Neuronal stem cell (in vitro differentiated cells): ENCODE data around the gene MBOAT7.
"Not testable (repeated sequence)": the region's sequence is repeated elsewhere in the genome, so short reads cannot be mapped to it uniquely, and the experiment has no call there.

ENCODE experiments used
- DNase-seq: peaks from one replicate; pipeline ENCODE4 v3.0.0-alpha.2; 2013; ENCODE audit warnings: low spot score
- H2AFZ ChIP-seq: one replicate; pipeline ENCODE4 v1.6.1; 2013; ENCODE audit warnings: mild to moderate bottlenecking, low read length, inconsistent platforms
- H2AK5ac ChIP-seq: 2 replicates; pipeline ENCODE4 v1.6.1; 2013; ENCODE audit warnings: low read depth, mild to moderate bottlenecking, inconsistent platforms, low read length, moderate library complexity, mixed read lengths
- H2BK120ac ChIP-seq: 2 replicates; pipeline ENCODE4 v1.6.1; 2013; ENCODE audit warnings: low read depth, mild to moderate bottlenecking, inconsistent platforms, low read length, moderate library complexity, mixed read lengths
- H2BK12ac ChIP-seq: one replicate; pipeline ENCODE4 v1.6.1; 2013; ENCODE audit warnings: low read length, inconsistent platforms
- H2BK15ac ChIP-seq: 2 replicates; pipeline ENCODE4 v1.6.1; 2013; ENCODE audit warnings: mild to moderate bottlenecking, low read length, inconsistent platforms, mixed read lengths
- H2BK5ac ChIP-seq: one replicate; pipeline ENCODE4 v1.6.1; 2013; ENCODE audit warnings: inconsistent platforms, mild to moderate bottlenecking, low read length, moderate library complexity
- H3K14ac ChIP-seq: one replicate; pipeline ENCODE4 v1.6.1; 2013; ENCODE audit warnings: low read length, inconsistent platforms
- H3K18ac ChIP-seq: 2 replicates; pipeline ENCODE4 v1.6.1; 2013; ENCODE audit warnings: low read length, inconsistent platforms
- H3K23ac ChIP-seq: 2 replicates; pipeline ENCODE4 v1.6.1; 2013; ENCODE audit warnings: low read depth, mild to moderate bottlenecking, mixed read lengths, low read length, inconsistent platforms; ENCODE audit not compliant: poor library complexity
- H3K27ac ChIP-seq: replicated peaks from 3 replicates; pipeline ENCODE4 v1.5.1; 2013; ENCODE audit warnings: low read length, inconsistent platforms
- H3K27me3 ChIP-seq, 3 experiments: 2 replicates each; pipeline ENCODE4 v1.6.1; 2013; ENCODE audit warnings: low read length in 3 of 3, mild to moderate bottlenecking in 2 of 3, inconsistent platforms in 1 of 3, low read depth in 1 of 3, mixed read lengths in 1 of 3, moderate library complexity in 1 of 3; ENCODE audit not compliant: control insufficient read depth in 3 of 3, insufficient read depth in 3 of 3
- H3K36me3 ChIP-seq, 2 donors: replicated peaks in 1 of 2; 2 replicates each; pipeline ENCODE4 v1.6.1; 2013; ENCODE audit warnings: low read length in 2 of 2; ENCODE audit not compliant: control insufficient read depth in 2 of 2, insufficient read depth in 2 of 2
- H3K4ac ChIP-seq: 2 replicates; pipeline ENCODE4 v1.6.1; 2013; ENCODE audit warnings: inconsistent platforms, mild to moderate bottlenecking, low read length, moderate library complexity
- H3K4me1 ChIP-seq, 2 donors: 1 replicate in 1 of 2; 2 replicates in 1 of 2; pipeline ENCODE4 v1.6.1; 2013; ENCODE audit warnings: low read length in 2 of 2, low read depth in 1 of 2; ENCODE audit not compliant: control insufficient read depth in 2 of 2, insufficient read depth in 1 of 2
- H3K4me2 ChIP-seq: one replicate; pipeline ENCODE4 v1.6.1; 2013; ENCODE audit warnings: mild to moderate bottlenecking, low read length, inconsistent platforms; ENCODE audit not compliant: insufficient read depth, poor library complexity, severe bottlenecking
- H3K4me3 ChIP-seq, 2 donors: 2 replicates each; pipeline ENCODE4 v1.5.1; 2013; ENCODE audit warnings: low read length in 2 of 2, mild to moderate bottlenecking in 2 of 2, inconsistent platforms in 1 of 2, moderate library complexity in 1 of 2
- H3K79me1 ChIP-seq: one replicate; pipeline ENCODE4 v1.6.1; 2013; ENCODE audit warnings: low read depth, mild to moderate bottlenecking, inconsistent platforms, low read length, moderate library complexity
- H3K9ac ChIP-seq: one replicate; pipeline ENCODE4 v1.6.1; 2013; ENCODE audit warnings: mild to moderate bottlenecking, low read depth, low read length, inconsistent platforms; ENCODE audit not compliant: poor library complexity
- H3K9me3 ChIP-seq, 2 donors: replicated peaks in 1 of 2; 2 replicates each; pipeline versions ENCODE3 to v1.6.1; 2013; ENCODE audit warnings: low read length in 2 of 2, mild to moderate bottlenecking in 2 of 2, inconsistent platforms in 1 of 2, low read depth in 1 of 2, mixed read lengths in 1 of 2, moderate library complexity in 1 of 2; ENCODE audit not compliant: control insufficient read depth in 2 of 2, insufficient read depth in 1 of 2
- H4K8ac ChIP-seq: one replicate; pipeline ENCODE4 v1.6.1; 2013; ENCODE audit warnings: low read depth, mild to moderate bottlenecking, inconsistent platforms, low read length, moderate library complexity
- H4K91ac ChIP-seq: one replicate; pipeline ENCODE4 v1.6.1; 2013; ENCODE audit warnings: low read length, low read depth, mild to moderate bottlenecking, inconsistent platforms; ENCODE audit not compliant: poor library complexity
- WGBS, 2 donors: extraction: QIAGEN DNeasy Blood & Tissue Kit; methylation state at CpG; one replicate each; pipeline ENCODE4 v1.1.7; 2013; ENCODE audit warnings: missing lambda C conversion rate in 2 of 2, mixed read lengths in 1 of 2; ENCODE audit not compliant: insufficient read length in 2 of 2, insufficient replicate concordance in 1 of 2; ENCODE audit errors: extremely low coverage in 2 of 2; 5-methylcytosine and 5-hydroxymethylcytosine counted together

The MBOAT7 gene

GRCh38 chr19:54218960-54219661 is 29.7 kb upstream of the MBOAT7 start:
- H3K4me3 ChIP-seq = no peak overlapping the region
- no peak overlapping the region for H2BK5ac ChIP-seq
- H3K14ac ChIP-seq = peak overlapping the region; percentile 17
- peaks cover 0 to 4% of the 10 kb centered on the region in 2 donors for H3K36me3 ChIP-seq
- H3K9me3 ChIP-seq = peaks cover 0 to 2% of the 10 kb centered on the region in 2 donors
- H3K23ac ChIP-seq = no peak overlapping the region
- DNase-seq = no peak
- no peak overlapping the region for H3K4ac ChIP-seq
- no peak overlapping the region for H2BK15ac ChIP-seq
- H3K4me1 ChIP-seq = no peaks in the 10 kb centered on the region
- no peak overlapping the region for H2BK120ac ChIP-seq
- no peak overlapping the region for H2AK5ac ChIP-seq
- H4K8ac ChIP-seq = no peak overlapping the region
- H3K79me1 ChIP-seq = no peaks in the 10 kb centered on the region
- H3K4me2 ChIP-seq = no peak overlapping the region
- no CpG with 5 or more reads among the region's 27 CpGs for WGBS, 2 donors
- H3K27me3 ChIP-seq = peaks cover 0 to 2% (median 0%) of the 10 kb centered on the region in 3 experiments
- H4K91ac ChIP-seq = no peak overlapping the region
- H3K18ac ChIP-seq = no peak overlapping the region
- H3K9ac ChIP-seq = no peak overlapping the region
- no peak overlapping the region for H2AFZ ChIP-seq
- H3K27ac ChIP-seq = no peak overlapping the region
- peak overlapping the region; percentile 41 for H2BK12ac ChIP-seq

DNA sequence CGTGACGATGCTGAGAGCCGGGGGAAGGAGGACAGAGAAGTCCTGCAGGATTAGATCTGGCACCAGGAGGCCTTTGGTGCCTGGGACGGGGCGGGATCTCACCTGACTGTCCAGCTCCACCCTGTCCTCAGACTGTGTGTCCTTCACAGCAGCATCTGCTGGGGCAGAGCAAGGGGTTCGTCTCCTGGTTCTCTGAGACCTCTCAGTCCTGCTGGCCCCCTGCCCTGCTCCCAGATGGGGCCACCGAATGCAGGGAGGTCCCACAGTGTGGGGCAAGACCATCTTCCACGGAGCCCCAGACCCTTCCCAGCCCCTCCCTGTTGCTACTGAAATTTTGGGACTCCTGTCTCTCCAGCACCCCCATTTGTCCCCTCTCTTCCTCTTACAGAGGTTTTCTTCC is 28.9 kb upstream of the MBOAT7 start:
- no peak for DNase-seq
- no peaks in the 10 kb centered on the region for H3K79me1 ChIP-seq
- no peaks in the 10 kb centered on the region for H3K4me1 ChIP-seq
- H3K4ac ChIP-seq = no peak overlapping the region
- no peak overlapping the region for H3K14ac ChIP-seq
- WGBS, 2 donors = no CpG with 5 or more reads among the region's 8 CpGs
- no peak overlapping the region for H4K91ac ChIP-seq
- H3K9ac ChIP-seq = no peak overlapping the region
- no peak overlapping the region for H4K8ac ChIP-seq
- H2AFZ ChIP-seq = no peak overlapping the region
- no peak overlapping the region for H3K23ac ChIP-seq
- no peak overlapping the region for H3K4me3 ChIP-seq
- no peak overlapping the region for H2BK5ac ChIP-seq
- no peak overlapping the region for H2BK15ac ChIP-seq
- no peak overlapping the region for H3K4me2 ChIP-seq
- H3K27ac ChIP-seq = no peak overlapping the region
- peaks cover 0 to 2% of the 10 kb centered on the region in 2 donors for H3K9me3 ChIP-seq
- H2BK120ac ChIP-seq = no peak overlapping the region
- no peak overlapping the region for H3K18ac ChIP-seq
- H3K36me3 ChIP-seq = peaks cover 0 to 4% of the 10 kb centered on the region in 2 donors
- H2AK5ac ChIP-seq = no peak overlapping the region
- H2BK12ac ChIP-seq = no peak overlapping the region
- peaks cover 0 to 2% (median 0%) of the 10 kb centered on the region in 3 experiments for H3K27me3 ChIP-seq

DNA sequence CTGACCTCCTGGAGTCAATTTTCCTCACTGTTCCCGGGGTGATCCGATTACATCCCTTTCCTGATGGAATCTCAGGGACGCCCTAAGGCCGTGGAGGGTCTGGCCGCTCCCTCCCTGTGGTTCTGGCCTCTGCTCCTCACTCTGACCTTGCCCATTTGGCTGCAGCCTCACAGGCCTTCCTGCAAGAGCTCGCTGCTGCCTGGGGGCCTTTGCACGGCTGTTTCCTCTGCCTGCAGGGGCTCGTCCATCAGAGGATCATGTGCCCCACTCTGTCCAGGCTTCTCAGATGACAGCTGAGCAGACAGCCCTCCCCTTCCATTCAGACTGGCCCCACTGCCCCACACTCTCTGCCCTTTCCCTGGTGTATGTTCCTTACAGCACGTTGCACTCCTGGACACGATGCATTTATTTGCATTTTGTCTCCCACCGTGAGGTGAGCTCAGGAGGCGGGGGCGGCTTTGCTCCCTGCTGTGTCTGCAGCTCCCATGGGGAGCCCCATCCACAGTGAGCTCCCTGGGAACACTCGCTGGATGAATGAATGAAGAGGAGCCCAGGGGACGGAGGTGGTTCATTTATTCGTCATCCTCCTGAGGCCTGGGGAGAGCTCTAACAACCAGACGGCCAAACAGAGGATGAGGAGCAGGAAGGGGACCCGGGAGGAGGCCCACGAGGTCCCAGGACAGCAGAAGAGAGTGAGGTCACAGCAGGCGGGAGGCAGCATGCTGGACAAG is 28.3 kb upstream of the MBOAT7 start:
- not testable (repeated sequence) for H2BK15ac ChIP-seq, H2BK120ac ChIP-seq, H3K27me3 ChIP-seq, H2BK5ac ChIP-seq, H3K79me1 ChIP-seq, H2AK5ac ChIP-seq, H3K23ac ChIP-seq, H3K4me1 ChIP-seq, H2AFZ ChIP-seq, H3K4ac ChIP-seq, H3K36me3 ChIP-seq, H3K4me3 ChIP-seq, H3K18ac ChIP-seq, H4K91ac ChIP-seq, H3K27ac ChIP-seq, H3K4me2 ChIP-seq, H3K14ac ChIP-seq, H4K8ac ChIP-seq, DNase-seq, H3K9ac ChIP-seq, H3K9me3 ChIP-seq, H2BK12ac ChIP-seq
- WGBS, 2 donors = no CpG with 5 or more reads among the region's 20 CpGs

DNA sequence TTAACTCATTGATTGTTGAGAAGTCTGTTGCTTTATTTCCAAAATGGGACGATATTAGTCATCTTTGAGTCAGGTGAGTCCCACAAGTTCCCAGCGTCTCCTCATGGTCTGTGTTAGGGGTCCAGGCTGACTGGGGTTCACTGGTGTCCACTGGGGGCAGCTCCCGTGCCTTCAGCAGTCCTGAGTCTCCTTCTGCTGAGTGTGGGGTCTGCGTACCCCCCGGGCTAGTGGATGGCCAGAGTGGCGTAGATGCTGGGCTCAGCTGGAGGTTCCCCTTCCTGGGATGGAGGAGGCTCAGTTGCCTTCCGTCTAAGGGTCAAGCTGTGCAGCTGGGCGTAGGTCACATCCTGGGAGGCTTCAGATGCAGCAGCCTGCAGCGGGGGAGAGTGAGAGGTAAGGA is 27.5 kb upstream of the MBOAT7 start:
- Histone ChIP-seq H3K36me3 (peaks cover 0 to 4% of the 10 kb centered on the region in 2 donors), H3K4me2 (no peak overlapping the region), H2BK12ac (no peak overlapping the region), H4K91ac (no peak overlapping the region), H3K23ac (no peak overlapping the region), H4K8ac (no peak overlapping the region), H3K18ac (no peak overlapping the region), H3K14ac (no peak overlapping the region), H3K4me1 (no peaks in the 10 kb centered on the region), H3K27ac (no peak overlapping the region), H3K4me3 (no peak overlapping the region), H2BK15ac (no peak overlapping the region), H2BK5ac (no peak overlapping the region), H3K9me3 (peaks cover 0 to 2% of the 10 kb centered on the region in 2 donors), H3K27me3 (no peaks in the 10 kb centered on the region), H3K9ac (no peak overlapping the region), H3K4ac (no peak overlapping the region), H2AFZ (no peak overlapping the region), H3K79me1 (no peaks in the 10 kb centered on the region), H2BK120ac (no peak overlapping the region), H2AK5ac (no peak overlapping the region)
- WGBS, 2 donors = no CpG with 5 or more reads among the region's 9 CpGs
- no peak for DNase-seq
